ENCODE data around the gene TMEM200A.

Gene TMEM200A

DNA sequence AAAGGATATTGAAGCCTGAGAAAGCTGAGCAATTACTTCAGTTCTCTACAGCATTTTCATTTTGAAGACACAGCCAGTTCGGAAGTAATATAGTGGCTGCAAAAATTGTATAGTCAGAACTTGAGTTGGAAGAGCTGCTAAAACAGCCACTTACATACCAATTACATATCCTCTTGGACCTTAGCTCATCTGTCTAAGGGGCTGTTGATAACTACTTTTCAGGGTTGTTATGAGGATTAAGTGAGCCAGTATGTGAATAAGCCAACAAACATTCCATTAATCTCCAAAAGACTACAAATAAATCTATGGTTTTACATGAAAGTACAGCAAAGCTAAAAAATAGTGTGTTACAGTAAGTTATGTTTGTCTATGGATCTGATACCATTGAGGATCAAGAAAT lies 59.7 kb downstream of the TMEM200A start:
- no peak for DNase-seq (ENCODE audit: low spot score)

DNA sequence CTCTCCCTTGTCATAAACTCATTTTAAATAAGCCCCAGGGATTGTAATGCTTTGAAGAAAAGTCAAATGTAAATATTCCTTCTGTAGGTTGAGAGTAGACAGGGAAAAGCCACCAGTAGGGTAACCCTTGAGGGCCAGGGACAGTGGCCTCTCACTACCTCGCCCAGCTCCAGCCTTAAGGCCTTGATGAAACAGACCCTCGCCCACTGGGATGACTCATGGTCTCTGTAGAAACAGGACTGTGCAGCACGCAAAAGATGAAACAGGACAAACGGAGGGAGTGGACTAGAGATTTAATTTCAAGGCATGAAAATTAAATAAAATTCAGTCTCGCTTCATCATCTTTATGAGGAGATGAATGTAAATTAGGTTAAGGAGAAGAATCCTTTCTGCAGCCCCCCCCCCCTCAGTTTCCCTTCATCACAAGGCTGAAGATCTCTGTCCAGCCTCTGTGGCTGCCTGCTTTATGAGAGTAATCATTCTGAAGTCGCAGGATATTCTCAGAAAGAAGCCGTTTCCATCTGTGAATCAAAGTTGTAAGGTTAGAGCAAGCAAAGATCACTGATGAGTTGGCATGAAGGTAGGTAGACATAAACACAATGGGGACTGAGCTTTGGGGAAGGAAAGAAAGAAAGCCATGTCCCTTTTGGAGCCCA lies 60.4 kb downstream of the TMEM200A start:
- DNase-seq (ENCODE audit: low spot score): no peak

- no peak for DNase-seq (ENCODE audit: low spot score)
Observed at GRCh38 chr6:130431346-130431852, 65.6 kb downstream of the TMEM200A start.

DNA sequence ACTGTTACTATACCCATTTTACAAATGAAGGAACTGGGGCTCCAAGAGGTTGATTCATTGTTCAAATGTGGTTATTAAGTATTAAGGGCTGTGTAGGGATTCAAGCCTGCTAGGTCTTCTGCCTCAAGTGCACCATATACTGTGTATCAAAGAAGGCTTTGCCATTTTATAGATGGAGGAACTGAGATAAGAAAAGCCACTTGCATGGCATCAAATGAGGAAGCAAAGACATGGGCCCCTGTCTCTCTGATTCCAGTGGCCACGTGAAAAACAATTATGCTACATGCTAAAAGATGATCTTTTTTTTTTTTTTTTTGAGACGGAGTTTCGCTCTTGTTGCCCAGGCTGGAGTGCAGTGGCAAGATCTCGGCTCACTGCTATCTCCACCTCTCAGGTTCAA lies 67.0 kb downstream of the TMEM200A start:
- DNase-seq (ENCODE audit: low spot score): no peak

GRCh38 chr6:130434174-130434873 lies 68.5 kb downstream of the TMEM200A start:
- no peak for DNase-seq (ENCODE audit: low spot score)

DNA sequence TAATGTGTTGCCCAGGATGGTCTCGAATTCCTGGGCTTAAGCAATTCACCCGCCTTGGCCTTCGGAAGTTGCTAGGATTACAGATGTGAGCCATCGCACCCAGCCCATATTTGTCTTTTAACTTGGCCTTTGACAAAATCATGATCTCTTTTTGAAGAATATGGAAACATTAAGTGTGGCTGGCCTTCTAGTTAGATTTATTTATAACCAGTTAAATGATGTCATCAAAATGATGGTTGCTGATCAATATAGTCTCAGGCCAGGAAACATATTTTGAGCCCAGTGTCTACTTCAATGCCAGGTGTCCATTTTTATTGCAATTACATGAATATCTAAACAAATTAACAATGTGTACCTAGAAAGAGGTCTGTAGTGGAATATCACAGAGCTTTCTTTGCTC lies 69.4 kb downstream of the TMEM200A start:
- DNase-seq (ENCODE audit: low spot score): no peak

- no peak for DNase-seq (ENCODE audit: low spot score)
Observed at GRCh38 chr6:130437961-130438360, 72.1 kb downstream of the TMEM200A start.

- DNase-seq (ENCODE audit: low spot score): no peak
Observed at GRCh38 chr6:130447374-130447773, 81.6 kb downstream of the TMEM200A start.

DNA sequence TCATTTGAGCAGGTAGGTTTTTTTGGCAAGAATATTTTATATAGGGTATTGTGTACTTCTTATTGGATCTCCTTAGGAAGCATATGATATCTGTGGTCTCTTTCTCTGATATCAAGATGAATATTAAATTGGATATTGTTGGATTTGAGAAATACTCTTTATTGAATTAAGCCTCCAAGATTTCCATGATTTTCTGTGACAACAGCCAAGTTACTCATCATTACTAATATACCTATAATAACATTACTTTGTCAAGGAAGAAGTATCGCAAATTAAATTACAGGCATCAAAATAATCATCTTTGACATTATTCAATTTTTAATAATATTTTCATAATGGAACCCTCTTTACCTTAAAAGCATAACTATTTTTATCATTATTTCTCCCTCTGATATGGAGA lies 86.5 kb downstream of the TMEM200A start:
- no peak for DNase-seq (ENCODE audit: low spot score)

GRCh38 chr6:130453230-130453629 lies 87.4 kb downstream of the TMEM200A start:
- no peak for DNase-seq (ENCODE audit: low spot score)

DNA sequence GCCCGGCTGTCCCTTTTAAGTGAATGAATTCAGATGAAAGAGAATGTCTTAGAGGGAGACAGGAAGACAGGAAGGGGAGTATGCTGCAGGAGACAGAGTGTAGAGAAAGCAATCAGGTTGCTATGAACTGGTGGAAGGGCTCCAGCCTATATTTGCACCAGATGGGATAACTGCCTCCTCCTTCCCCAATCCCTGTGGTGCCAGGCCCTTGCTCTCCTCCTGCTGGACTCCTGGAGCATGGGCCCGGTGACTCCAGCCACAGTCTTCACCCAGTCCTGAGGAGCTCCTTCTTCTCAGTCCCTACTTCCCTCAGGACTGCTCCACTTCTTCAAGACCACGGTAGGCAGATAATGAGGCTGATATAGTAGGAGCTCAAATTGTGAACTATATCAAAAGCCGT lies 91.8 kb downstream of the TMEM200A start:
- DNase-seq (ENCODE audit: low spot score): no peak

- no peak for DNase-seq (ENCODE audit: low spot score)
Observed at GRCh38 chr6:130459316-130459715, 93.5 kb downstream of the TMEM200A start.

GRCh38 chr6:130460934-130461333 lies 95.1 kb downstream of the TMEM200A start:
- no peak for DNase-seq (ENCODE audit: low spot score)

DNA sequence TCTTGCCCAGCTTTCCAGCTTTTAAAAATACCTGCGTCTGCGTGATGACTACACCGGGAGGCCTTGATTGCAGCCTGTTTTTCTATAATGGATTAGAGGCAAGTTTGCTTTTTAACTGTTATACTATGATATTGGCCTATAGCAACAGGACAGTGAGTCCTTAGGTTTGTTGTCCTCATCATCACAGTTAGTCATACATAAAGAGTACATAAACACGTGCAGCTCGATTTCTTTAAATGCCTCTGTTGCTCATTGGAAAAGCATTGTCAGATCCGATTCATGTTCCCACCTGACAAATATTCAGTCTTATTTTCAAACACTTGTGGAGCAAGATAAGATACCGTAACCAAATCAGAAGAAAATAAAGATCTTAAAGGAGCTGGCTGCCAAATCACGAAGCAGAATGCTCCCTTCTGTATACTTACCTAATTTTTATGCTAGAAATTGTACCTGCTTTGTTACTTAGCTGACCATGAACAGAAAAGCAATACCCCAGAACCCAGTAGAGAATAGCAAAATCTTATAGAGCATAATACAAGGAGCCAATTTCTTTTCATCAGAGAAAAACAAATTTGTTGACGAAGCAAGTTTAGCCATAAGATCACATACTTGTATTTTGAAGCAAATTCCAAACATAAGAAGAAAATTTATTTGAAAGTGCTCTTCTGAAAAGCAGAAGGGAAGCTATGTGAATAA lies 100.4 kb downstream of the TMEM200A start:
- DNase-seq (ENCODE audit: low spot score): no peak

DNA sequence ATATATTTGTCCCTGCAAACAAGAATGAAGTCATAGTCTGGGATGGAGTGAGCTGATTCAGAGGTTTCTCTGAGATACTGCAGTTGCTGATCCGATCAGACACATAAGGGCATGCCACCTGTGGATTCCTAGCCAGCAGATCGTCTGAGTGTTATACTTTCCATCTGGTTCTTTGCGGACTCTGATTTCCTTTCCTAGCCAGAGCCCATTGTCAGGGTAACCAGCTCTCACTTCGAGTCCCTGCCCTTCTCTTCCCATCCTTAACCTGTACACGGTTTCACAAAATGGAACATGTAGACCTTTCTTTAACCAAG lies 100.9 kb downstream of the TMEM200A start:
- no peak for DNase-seq (ENCODE audit: low spot score)

DNA sequence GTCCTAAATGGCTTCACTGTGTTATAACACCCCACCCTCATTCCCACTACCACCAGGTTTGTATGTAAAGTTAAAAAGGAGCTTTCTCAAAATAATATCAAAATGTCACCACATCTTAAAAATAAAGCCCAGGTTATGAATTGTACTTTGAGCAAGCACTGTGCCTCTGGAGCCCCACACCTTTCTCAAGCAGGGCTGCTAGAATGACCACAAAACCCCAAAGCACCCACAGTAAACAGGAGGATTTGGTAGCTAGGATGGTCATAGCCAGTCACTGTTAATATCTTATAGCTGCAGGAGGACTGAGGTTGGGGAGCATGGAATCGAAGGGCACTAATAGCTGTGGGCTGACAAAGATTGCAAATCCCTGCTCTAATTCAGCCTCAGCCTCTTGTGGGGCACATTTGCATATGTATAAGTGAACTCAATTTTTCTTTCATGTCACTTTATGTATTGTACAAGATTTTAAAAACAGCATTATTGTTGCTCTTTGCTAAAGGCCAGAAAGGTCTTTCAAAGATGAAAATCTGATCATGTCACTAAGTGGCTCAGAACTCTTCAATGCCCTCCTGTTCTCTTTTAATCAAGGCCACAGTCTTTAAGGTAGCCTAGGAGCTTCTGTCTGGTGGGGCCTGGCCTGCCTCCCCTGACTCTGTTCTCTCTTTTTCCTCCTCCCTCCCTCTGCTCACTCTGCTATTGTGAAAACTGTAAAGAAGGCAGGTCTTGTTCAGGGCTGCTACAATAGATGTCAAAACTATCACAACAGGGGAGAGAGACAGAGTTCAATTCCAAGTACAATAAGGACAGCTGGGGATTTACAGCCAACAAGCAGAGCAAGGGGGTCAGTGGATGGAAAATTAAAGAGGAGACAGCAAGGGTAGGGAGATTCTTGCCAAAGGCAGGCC lies 101.6 kb downstream of the TMEM200A start:
- no peak for DNase-seq (ENCODE audit: low spot score)

DNA sequence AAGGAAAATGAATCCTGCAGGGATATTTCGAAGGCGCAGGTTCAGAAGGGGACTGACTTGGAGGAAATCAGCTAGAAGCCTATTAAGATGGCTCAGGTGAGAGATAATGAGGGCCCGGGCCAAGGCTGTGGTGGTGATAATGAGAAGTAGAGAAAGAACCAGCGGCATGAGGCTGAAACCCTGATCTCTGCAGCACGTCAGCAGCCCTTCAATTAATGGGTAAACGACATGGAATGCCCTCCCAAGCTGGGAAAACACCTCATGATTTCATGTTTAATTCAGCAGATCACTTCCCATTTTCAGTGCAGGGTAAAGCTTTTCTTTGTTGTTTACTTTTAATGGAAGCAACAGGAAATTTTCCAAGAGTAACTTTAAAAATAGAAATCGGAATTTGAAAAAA lies 104.9 kb downstream of the TMEM200A start:
- no peak for DNase-seq (ENCODE audit: low spot score)

DNA sequence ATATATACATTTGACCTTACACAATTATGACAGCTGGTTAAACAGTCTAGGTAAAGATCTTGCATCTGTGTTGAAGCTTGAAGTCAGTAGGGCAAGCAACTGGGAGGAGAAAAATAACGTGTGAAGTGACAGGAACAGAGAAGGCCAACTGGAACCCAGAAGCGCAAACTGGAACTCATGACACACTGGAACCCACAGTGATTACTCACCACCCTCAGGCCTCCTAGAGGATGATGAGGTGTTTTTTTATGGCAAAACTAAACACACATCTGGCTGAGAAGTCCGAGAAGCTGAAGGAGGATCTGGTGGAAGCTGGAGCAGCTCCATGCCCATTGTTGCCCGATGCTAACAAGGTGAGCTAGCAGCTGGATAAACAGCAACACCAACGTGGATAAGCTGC lies 108.1 kb downstream of the TMEM200A start:
- DNase-seq (ENCODE audit: low spot score): no peak

DNA sequence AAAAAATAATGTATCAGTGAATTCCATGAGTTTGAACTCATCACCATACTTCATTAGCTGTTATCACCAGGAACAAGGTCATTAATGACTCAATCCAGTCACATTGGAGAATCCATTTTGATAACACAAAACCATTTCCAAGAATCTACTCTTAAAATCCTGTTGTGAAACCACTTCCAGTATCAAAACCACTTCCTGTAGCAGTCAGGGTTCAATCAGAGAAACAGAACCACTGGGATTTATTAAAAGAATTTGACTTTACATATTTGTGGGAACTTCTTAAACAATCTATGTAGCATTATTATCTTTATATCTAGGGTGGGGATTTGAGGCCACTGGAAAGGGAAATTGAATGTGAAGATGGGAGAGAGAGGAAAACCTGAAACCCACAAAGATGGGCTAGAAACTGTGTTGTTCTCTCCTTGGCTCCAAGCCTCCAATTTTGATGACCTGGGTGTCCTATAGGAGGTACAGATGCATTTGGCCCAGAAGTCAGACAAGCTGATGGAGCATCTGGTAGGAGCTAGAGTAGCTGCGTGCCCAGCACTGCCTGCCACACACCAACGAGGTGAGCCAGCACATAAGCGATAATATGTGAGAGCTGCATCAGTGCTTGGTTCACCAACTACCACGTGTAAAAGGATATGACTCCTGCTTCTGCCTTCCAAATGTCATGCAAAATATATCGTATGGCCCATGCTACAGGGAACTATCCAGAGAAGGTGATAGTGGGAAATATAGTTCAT lies 117.0 kb downstream of the TMEM200A start:
- peak; percentile 6 for DNase-seq (ENCODE audit: low spot score)

GRCh38 chr6:130485870-130486269 lies 120.1 kb downstream of the TMEM200A start:
- DNase-seq (ENCODE audit: low spot score): no peak

DNA sequence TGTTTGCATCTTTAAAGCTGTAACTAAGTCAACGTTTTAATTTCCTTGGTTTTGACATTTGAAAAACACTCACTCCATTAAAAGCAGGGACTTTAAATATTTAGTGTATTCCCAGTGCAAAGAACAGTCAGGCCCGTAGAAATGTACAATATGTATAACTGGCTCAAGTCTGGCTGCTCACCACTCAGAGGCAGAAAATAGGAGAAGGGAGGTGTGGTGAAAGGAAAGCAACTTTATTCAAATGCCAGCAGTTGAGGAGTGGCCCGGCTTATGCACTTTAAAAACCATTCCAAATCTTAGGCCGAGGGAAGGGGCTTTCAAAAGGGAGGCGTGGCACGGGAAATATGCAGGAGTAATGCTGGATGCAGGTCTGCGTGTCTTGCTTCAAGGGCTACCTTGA lies 120.6 kb downstream of the TMEM200A start:
- no peak for DNase-seq (ENCODE audit: low spot score)

GRCh38 chr6:130489514-130489913 lies 123.7 kb downstream of the TMEM200A start:
- no peak for DNase-seq (ENCODE audit: low spot score)
